NCI-H1092 treated with DMSO at 0.1 percent for 48 hours (cell line): ENCODE results near the gene BLCAP.
"Not testable (repeated sequence)": the region's sequence is repeated elsewhere in the genome, so short reads cannot be mapped to it uniquely, and the experiment has no call there.

Experiments
- DNase-seq: peaks from one replicate; lab custom pipeline; 2025; lab: John Stamatoyannopoulos, UW

The BLCAP gene

DNA sequence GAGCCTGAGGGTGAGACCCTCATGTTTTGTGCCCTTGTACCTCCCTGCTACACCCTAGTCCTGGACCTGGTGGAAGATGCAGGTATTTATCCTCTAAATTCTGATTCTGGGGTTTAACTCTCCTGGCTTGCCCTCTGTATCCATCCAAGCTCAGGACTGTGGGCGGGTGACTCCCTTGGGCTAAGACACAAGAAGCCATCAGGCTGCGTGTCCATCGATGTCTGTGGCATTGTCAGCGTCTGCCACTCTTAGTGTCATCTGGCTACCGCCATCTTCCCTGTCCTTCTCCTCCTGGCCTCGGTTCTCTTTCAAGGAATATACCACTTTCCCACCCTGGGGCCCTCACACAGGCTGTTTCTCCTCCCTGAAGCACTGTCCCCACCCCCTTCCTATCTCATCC lies 28.9 kb upstream of the BLCAP start:
- no peak for DNase-seq

DNA sequence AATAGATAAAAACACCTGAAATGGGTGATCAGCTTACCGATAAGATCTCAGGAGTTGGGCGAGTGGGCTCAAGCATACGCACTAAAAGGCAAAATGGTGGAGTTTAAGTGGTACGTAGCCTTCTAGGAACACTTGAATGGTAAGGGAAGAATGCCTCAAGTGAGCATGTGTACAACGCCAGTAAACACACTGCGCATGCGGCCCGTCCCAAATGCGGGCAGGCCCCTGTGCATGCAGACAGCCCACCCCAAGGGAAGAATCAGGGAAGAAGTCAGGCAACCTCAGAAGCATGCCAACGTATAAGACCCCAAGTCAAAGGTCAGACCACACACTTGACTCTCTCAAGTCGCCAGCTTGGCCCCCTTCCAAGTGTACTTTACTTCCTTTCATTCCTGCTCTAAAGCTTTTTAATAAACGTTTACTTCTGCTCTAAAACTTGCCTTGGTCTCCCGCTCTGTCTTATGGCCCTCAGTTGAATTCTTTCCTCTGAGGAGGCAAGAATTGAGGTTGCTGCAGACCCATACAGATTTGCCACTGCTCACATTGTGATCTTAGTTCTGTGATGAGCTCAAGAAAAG lies 27.1 kb upstream of the BLCAP start:
- not testable (repeated sequence) for DNase-seq

DNA sequence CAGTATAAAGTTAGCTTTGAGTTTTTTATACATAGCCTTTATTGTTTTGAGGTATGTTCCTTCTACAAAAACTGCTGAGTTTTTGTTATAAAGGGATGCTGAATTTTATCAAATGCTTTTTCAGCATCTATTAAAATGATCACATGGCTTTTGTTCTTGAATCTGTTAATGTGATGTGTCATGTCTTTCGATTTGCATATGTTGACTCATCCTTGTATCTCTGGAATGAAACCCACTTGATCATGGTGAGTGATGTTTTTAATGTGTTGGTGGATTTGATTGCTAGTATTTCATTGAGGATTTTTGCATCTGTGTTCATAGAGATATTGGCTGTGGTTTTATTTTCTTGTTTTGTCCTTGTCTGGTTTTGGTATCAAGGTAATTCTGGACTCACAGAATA lies 24.7 kb upstream of the BLCAP start:
- no peak for DNase-seq

DNA sequence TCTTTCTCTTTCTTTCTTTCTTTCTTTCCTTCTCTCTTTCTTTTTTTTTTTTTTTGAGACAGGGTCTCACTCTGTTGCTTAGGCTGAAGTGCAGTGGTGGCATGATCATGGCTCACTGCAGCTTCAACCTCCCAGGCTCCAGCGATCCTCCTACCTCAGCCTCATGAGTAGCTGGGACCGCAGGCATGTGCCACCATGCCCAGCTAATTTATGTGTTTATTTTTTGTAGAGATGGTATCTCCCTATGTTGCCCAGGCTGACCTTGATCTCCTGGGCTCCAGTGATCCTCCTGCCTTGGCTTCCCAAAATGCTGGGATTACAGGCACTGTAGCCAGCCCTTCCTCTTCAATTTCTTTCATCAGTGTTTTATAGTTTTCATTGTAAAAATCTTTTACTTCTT lies 24.0 kb upstream of the BLCAP start:
- not testable (repeated sequence) for DNase-seq

DNA sequence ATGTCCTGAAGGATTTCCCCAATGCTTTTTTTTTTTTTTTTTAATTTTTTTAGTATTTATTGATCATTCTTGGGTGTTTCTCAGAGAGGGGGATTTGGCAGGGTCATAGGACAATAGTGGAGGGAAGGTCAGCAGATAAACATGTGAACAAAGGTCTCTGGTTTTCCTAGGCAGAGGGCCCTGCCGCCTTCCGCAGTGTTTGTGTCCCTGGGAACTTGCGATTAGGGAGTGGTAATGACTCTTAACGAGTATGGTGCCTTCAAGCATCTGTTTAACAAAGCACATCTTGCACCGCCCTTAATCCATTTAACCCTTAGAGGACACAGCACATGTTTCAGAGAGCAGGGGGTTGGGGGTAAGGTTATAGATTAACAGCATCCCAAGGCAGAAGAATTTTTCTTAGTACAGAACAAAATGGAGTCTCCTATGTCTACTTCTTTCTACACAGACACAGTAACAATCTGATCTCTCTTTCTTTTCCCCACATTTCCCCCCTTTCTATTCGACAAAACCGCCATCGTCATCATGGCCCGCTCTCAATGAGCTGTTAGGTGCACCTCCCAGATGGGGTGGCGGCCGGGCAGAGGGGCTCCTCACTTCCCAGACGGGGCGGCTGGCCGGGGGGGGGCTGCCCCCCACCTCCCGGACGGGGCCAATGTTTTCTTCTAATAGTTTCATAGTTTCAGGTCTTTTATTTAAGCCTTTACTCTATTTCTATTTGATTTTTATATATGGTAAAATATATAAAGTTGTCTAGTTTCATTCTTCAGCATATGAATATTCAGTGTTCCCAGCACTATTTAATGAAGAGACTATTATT lies 22.6 kb upstream of the BLCAP start:
- DNase-seq: not testable (repeated sequence)

DNA sequence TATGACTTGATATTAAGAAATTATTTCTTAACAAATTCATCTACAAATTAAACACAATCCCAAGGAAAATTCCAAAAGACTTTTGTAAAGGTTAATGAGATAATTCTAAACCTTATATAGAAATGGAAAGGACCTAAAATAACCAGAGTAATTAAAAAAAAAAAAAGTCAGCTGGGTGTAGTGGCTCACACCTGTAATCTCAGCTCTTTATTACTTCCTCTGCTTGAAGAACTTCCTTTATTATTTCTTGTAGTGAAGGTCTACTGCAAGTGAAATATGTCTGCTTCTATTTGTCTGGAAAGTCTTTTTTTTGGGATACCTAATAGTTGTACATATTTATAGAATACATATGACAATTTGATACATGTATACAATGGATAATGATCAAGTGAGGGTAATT lies 20.2 kb upstream of the BLCAP start:
- DNase-seq: no peak

DNA sequence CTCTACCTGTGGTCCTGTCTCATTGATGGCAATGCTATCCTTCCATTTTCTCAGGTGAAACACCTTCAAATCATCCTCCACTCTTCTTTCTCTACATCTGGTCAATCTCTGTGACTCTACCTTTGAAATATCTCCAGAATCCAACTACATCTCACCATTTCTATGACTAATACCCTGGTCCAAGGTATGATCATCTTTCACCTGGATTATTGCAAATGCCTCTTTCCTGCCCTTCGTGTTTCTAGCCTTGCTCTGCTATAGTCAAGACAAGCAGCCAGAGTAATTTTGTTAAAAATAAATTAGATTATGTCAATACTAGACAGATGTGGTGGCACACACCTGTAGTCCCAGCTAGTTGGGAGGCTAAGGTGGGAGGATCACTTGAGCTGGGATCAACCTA lies 17.8 kb upstream of the BLCAP start:
- DNase-seq: no peak

DNA sequence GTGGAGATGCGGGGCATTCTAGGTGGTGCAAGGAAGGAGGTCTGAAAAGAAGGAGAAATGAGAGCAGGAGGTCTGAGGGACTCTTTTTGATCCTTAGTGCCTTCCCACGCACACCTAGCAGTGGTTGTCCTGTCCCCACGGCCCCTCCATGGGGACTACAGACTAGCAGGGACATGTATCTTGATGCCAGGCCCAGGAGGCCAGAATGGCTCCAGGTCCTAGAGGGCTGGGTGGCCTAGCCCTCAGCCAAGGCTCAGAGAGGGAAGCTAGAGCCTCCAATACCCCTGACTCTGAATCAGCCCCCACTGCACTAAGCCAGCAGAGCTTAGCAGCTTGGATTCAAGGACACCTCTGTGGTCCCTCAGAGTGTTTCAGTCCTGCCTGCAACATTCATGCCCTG lies 16.7 kb upstream of the BLCAP start:
- no peak for DNase-seq

DNA sequence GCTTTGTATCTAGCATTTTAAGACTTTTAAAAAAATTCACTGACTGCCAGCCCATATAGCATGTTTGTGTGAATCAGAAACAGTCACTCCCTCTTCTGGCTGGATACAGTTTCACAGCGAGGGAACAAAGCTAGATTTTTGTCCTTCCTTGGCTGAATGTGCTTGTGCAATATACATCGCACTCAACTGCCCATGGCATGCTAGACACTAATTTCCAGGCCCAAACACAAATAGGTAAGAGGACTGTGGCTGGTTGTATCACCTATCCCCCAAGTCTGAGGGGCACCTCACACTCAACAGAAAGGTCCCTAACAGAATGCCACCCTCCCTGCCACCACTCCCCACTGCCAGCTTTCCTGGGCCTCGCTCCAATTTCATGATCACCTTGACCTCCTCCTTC lies 16.2 kb upstream of the BLCAP start:
- DNase-seq: no peak

DNA sequence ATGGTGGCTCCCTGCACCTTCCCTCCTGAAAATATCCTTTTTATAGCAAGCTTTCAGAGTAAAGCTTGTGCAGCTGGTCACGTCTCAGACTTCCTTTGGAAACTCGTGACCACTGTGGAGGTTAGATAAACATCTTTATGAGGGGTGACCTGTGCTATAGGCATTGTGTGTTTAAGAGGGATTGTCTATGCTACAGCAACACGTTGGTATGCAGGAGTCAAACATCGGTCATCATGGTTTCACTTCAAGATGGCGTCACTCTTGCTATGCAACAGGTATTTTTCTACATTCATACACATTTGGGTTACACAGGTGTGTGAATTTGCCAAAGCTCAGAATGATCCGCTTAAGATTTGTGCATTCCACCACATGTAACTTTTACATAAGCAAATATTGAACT lies 14.6 kb upstream of the BLCAP start:
- DNase-seq: no peak

DNA sequence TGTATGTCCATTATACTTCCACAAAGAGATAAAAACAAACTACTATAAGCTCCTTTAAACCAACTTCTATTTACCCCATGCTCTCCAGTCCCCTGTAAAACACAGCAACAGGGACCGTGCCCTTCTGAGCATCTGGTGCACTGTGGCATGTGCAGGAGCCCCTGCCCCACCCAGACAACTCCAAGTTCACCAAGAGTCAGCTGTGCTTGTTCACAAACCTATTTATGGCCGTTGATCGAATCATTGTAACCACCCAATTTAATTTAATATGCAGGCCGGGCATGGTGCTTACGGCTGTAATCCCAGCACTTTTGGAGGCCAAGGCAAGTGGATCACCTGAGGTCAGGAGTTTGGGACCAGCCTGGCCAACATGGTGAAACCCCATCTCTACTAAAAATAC lies 13.7 kb upstream of the BLCAP start:
- DNase-seq: no peak

DNA sequence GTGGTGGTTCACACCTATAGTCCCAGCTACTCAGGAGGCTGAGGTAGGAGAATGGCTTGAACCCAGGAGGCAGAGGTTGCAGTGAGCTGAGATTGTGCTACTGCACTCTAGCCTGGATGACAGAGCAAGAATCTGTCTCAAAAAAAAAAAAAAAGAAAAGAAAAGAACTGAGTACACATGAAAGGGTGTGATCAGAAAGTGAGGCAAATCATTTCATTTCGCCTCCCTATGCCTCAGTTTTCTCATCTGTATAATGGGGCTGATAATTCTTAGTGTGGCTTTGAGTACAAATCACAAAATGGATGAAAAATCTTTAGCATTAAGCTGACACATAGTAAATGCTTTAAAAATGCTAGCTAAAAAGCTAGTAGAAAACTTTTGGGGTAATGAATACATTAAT lies 13.2 kb upstream of the BLCAP start:
- not testable (repeated sequence) for DNase-seq

DNA sequence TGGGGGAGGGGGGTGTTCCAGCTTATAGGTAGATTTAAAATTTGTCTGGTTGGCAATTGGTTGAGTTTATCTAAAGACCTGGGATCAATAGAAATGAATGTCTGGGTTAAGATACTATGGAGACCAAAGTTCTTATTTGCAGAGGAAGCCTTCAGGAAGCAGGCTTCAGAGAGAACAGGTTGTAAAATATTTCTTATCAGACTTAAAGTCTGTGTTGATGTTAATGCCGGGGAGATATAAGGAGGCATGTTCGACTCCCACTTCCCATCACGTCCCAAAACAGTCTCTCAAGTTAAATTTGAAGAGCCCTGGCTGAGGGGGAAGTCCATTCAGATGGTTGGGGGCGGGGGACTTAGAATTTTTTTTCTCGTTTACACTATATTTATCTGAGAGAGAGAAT lies 12.3 kb upstream of the BLCAP start:
- DNase-seq: no peak

DNA sequence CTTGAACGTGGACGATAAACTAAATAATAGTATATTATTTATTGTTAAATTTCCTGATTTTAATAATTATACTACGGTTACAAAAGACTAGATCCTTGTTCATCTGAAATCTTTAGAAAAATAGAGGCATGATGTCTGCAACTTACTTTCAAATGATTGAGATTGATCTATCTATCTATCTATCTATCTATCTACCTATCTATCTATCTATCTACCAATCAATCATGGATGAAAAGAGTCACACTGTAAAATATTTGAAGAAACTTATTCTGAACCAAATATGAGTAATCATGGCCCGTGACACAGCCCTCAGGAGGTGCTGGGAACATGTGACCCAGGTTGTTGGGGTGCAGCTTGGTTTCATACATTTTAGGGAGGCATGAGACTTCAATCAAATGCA lies 11.7 kb upstream of the BLCAP start:
- no peak for DNase-seq

DNA sequence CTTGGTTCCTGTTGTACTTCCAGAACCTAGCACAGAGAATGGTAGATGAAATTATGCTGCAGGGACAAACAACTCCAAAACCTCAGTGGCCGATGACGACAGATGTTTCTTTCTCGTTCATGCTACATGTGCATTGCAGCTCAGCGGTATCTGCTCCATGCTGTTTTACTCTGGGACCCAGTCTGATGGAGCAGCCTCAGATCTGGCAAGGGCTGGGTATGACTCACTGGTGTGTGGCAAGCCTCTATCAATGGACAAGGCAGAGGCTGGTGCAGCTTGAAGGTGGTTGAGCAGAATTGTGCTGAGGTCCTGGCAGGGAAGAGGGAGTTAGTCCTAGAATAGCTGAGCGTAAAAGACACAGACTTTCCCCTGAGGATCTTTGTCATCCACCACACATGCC lies 10.3 kb upstream of the BLCAP start:
- DNase-seq: no peak

DNA sequence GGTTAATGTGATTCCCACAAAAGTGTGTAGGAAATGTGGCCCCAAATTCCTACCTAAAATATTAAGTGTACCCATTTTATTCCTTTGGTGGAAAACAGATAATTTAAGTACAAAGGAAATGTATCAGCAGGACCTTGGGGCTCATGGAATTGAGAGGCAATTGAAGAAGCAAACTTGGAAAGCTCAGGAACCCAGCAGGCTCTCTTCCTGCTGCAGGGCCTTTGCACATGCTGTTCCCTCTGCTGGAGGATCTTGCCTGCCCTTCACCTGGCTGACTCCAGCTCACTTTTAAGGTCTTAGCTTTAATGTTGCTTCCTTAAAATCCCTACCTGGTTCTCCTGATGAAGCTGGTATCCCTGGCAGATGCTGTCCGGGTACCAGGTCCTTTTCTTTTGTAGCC lies 9.8 kb upstream of the BLCAP start:
- DNase-seq: no peak

DNA sequence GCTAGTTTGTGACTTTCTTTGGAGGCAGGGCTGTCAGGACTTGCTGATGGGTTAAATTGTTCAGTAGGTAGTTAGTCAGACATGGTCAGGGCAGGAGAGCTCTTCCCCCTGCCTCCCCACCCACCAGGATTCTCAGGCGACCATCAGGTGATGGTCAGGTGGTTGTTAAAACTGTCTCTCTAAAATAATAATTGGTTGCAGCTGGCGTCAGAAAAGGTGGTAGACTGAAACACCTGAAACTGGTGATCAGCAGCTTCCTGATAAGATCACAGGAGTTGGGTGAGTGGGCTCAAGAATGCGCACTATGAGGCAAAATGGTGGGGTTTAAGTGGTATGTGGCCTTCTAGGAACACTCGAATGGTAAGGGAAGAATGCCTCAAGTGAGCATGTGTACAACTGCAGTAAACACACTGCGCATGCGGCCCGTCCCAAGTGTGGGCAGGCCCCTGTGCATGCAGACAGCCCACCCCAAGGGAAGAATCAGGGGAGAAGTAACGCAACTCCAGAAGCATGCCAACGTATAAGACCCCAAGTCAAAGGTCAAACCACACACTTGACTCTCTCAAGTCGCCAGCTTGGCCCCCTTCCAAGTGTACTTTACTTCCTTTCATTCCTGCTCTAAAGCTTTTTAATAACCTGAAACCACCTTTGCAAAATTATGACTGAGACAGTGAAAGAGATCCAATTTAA lies 7.9 kb upstream of the BLCAP start:
- no peak for DNase-seq

DNA sequence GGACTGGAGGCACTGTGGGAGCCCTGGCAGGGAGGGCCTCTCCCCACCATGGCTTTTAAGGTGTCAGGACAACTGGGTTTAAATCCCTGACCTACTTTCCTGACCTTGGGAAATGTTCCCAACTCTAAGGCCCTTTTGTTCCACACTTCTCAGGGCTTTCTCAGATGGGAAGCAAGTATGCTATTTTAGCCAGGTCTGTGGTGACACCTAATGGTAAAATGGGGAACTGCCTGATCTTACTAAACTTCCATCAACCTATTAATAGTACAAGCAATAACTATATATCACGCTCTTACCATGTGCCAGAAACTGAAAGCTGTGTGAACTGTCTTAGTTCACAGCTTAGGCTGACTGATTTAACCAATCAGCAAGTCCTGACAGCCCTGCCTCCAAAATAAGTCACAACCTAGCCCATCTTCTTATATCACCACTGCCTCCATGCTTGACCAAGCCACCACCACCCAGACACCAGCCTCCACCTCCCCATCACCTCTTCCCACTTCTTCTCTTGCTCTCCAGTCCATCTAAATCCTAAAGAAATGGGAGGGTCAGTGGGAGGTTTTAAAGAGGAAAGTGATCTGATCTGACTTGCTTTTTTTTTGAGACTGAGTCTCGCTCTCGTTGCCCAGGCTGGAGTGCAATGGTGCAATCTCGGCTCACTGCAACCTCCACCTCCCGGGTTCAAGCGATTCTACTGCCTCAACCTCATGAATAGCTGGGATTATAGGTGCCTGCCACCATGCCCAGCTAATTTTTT lies 6.9 kb upstream of the BLCAP start:
- DNase-seq: peak; percentile 78

DNA sequence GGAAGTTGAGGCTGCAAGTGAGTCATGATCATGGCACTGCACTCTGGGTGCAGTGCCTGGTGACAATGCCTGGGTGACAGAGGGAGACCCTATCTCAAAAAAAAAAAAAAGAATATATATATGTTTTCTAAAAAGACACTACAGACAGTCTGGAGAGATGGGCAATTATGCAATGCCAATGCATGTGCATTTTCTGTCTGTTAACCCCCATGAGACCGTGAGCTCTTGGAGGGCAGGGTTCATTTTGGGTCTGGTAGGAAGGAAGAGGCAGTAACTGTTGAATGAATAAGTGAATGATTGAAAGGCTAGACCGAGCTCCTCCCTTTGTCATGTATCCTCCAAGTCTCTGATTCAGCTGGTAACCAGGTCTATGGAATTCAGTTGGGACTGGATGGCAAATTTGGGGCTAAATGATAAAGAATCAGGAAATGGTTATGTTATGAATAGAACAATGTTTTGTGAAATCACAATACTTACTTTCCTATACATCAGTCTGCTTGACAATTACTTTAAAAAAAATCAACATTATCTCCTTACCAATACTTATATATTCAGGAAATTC lies 5.6 kb upstream of the BLCAP start:
- no peak for DNase-seq

DNA sequence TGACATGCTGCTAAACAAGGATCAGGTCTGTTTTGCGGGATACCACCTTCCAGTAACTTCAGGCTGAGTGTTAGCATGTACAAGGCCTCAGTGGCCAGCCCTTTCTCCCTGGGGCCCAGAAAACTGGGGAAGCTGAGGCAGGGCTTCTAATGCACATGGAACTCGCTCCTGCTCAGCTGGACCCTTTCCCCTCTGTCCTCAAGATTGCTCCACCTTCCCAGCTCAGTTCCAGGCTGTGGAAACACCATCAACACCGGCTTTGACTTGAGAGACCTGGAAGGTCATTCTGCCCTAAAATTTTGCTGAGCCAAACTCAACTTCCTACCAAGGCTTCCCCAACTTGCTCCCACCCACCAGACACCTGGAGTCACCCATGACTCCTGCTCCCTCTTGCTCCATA lies 4.2 kb upstream of the BLCAP start:
- DNase-seq: no peak

DNA sequence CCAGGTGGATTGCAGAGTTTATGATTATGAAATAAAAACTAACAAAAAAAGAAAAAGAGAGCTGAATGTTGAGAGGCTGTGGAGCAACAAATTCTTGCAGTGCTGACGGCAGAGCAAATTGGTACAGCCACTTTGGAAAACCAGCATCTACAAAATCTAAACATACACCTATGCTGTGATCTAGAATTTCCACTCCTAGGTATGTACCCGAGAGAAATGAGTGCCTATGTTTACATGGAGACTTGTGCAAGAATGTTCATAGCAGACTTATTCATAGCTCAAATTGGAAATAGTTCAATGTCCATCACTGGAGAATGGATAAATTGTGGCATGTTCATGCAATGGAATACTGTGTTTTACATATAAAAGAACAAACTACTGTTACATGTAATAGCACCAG lies 3.0 kb upstream of the BLCAP start:
- DNase-seq: no peak

DNA sequence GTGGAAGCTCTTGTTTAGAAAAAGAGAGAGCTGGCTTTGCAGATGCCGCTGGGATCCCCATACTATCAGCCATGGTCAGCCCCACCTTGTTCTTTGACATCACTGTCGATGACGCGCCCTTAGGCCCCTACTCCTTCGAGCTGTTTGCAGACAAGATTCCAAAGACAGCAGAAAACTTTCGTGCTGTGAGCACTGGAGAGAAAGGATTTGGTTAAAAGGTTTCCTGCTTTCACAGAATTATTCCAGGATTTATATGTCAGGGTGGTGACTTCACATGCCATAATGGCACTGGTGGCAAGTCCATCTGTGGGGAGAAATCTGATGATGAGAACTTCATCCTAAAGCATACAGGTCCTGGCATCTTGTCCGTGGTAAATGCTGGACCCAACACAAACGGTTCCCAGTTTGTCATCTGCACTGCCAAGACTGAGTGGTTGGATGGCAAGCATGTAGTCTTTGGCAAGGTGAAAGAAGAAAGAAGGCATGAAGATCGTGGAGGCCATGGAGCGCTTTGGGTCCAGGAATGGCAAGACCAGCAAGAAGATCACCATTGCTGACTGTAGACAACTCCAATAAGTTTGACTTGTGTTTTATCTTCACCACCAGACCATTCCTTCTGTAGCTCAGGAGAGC lies 2.4 kb upstream of the BLCAP start:
- DNase-seq: no peak
